ENCODE measurements around the gene PROS1.
"Not testable (repeated sequence)": the region's sequence is repeated elsewhere in the genome, so short reads cannot be mapped to it uniquely, and the experiment has no call there.

- not testable (repeated sequence) for TF ChIP-seq CTCF (conservative IDR thresholded peaks at IDR 0.05; ENCODE audit: low read length); EZH2phosphoT487 (IDR thresholded peaks at IDR 0.05; ENCODE audit: borderline replicate concordance, low read depth, low read length)
Observed at GRCh38 chr3:93917546-93918029, 56.1 kb downstream of the PROS1 start.
